HG03159 (cell line): ENCODE data around the gene SMAD3.

Source experiments
- ATAC-seq: cut with Tn5 transposase; IDR thresholded peaks from one replicate; pipeline ENCODE4 v1.9.1; 2021; ENCODE audit warnings: mild to moderate bottlenecking, moderate library complexity; ENCODE audit not compliant: unreplicated experiment

Gene SMAD3

DNA sequence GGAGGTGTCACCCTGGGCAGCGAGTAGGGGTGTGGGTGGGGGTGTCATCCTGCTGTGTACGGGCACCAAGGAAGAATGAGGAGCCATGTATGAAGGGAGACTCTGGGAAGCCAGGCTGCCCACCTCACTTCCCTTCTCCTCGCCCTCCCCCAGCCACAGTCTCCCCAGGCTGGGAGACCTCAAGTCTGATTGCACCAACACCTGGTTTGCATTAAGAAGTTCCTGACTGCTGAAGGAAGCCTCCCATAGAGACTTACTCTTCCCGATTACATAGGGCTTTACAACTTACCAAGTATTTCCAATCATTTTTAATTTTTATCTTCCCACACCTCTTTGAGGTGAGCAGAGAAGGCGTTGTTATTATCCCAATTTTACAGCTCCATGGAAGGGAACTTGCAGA is 29.5 kb upstream of the SMAD3 start:
- no peak for ATAC-seq

DNA sequence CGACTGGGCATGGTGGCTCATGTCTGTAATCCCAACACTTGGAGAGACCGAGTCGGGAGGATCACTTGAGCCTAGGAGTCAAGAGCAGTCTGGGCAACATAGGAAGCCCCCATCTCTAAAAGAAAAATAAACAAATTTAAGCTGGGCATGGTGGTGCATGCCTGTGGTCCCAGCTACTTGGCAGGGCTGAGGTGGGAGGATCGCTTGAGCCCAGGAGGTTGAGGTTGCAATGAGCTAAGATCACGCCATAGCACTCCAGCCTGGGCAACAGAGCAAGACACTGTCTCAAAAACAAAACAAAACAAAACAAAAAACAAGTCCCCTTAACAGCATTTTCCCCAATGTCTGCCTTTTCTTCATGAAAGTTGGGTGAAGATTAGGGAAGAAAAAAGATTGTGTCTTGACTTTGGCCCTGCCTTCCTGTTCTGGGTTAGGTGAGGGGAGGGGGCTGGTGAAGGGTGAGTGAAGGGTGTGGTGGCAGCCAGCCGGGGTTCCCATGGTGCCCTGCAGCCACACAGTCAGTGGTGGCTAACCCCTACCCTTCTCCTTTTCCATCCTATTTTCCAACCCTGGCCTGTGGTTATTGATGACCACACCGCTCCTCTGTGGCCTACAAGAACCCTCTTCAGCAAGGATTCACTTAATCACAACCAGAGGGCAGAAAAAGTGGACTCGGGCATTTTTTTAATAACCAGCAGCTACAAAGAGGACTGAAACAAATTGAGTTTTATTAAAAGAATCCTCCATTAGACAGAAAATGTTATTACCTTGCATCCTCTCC is 28.4 kb upstream of the SMAD3 start:
- ATAC-seq = no peak

DNA sequence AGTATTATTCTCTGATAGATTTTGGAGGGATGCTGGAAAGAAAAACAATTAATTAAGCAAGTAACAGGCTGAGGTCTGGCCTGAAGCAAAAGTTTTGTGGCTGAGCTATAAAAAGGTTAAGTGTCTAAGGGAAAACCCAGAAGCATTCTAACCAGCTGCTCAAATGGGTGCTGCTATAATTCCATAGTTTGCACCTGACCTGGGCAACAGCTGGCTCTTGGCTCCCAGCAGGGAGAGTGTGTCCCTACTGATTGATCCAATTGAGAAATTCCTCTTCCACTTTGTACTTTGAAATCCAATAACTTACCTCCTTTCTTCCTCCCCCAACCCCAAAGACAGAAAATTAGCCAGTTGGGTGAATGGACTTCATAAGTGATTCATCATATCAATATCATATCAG is 27.7 kb upstream of the SMAD3 start:
- no peak for ATAC-seq

DNA sequence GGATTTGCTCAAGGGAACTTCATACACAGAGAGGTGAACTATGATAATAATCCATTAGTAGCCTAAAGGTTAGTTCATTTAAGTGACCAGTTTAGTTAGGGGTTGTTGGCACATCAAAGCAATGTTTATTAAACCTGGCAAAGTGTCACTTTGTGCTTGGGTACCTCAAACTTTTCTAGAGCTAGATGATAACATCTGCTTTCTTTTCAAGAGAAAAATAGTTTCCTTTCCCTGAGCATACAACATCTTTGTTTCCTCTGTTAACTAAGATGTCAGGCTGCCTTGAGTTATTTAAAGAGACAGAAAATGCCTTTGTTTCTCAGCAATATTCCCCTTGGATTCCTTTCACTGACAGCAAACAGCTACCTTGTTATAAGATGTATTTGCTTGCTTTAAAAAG is 26.7 kb upstream of the SMAD3 start:
- no peak for ATAC-seq

- no peak for ATAC-seq
Measured at GRCh38 chr15:67039384-67040075, 25.9 kb upstream of the SMAD3 start.

DNA sequence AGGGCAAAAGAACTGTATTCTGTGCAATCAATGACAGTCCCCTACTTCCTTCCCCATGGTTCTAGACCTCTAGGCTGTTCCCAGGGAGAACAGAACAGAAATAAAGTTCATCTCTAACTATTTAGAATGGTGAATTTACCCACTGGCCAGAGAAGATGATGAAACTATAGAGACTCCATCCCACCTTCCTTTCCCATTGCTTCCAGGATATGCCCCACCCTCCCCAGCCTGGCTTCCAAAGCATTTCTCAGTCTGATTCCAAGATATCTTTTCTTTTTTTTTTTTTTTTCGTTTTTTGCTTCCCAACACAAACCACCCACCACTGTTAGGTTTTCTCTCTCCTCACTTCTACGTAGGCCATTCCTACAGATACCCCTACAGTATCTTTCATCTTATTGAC is 25.1 kb upstream of the SMAD3 start:
- ATAC-seq = no peak

- ATAC-seq = no peak
Measured at GRCh38 chr15:67042551-67043142, 22.8 kb upstream of the SMAD3 start.

- ATAC-seq = no peak
Measured at GRCh38 chr15:67043939-67044771, 21.2 kb upstream of the SMAD3 start.

- no peak for ATAC-seq
Measured at GRCh38 chr15:67047149-67047661, 18.2 kb upstream of the SMAD3 start.

GRCh38 chr15:67048281-67049279 is 16.8 kb upstream of the SMAD3 start:
- no peak for ATAC-seq

- no peak for ATAC-seq
Measured at GRCh38 chr15:67049351-67050044, 15.9 kb upstream of the SMAD3 start.

GRCh38 chr15:67050062-67050461 is 15.3 kb upstream of the SMAD3 start:
- no peak for ATAC-seq

DNA sequence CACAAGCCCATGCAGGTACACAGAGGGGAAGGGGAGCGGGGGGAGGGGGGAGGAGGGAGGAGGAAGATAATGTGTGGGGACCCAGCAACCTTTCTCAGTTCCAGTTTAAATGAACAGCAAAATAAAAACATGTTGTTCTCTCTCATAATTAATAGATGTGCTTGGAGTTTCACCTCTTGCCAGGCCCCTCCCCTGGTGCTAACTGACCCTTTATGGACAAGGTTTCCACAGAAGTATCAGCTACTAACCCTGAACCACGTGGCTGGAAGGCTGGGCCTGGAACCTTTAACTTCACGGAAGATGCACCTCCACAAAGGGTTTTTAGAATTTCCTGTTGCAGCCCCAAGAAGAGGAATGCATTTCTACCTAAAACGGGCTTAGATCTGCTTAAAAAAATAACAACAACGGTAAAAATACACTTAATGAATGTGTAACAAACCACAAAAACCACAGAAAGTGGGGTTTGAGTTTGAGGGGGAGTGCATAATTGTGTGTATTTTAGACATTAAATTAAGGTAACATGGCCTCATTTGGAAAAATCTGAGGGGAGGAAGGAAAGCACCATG is 14.8 kb upstream of the SMAD3 start:
- ATAC-seq = no peak

- no peak for ATAC-seq
Measured at GRCh38 chr15:67051088-67052045, 14.0 kb upstream of the SMAD3 start.

- ATAC-seq = no peak
Measured at GRCh38 chr15:67054676-67055075, 10.7 kb upstream of the SMAD3 start.

GRCh38 chr15:67059127-67059553 is 6.3 kb upstream of the SMAD3 start:
- no peak for ATAC-seq

GRCh38 chr15:67061811-67062368 is 3.5 kb upstream of the SMAD3 start:
- ATAC-seq = no peak
